ENCODE measurements around the gene MAD1L1. TPM values are rescaled to one million over a fixed set of nuclear protein-coding genes. Genes with fewer than 3 reads are reported as not detected.
"Not testable (repeated sequence)": the region's sequence is repeated elsewhere in the genome, so short reads cannot be mapped to it uniquely, and the experiment has no call there.

MAD1L1 gene
- total RNA-seq, 1 donor from 2014 or later: 112 TPM

- intact Hi-C loops (cut with micrococcal nuclease): no loop called here
These were observed 153.8 kb downstream of the MAD1L1 start for GRCh38 chr7:2078899-2079298.

DNA sequence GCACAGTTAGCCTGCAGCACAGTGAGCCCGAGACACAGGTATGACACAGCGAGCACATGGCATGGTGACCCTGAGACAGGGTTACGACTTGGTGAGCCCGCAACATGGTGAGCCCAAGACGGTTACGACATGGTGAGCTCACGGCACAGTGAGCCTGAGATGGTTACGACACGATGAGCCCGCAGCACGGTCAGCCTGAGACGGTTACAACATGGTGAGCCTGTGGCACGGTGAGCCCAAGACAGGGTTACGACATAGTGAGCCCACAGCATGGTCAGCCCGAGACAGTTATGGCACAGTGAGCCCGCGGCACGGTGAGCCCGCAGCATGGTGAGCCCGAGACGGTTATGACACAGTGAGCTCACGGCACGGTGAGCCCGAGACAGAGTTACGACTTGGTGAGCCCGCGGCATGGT lies 156.1 kb downstream of the MAD1L1 start:
- intact Hi-C loops (cut with micrococcal nuclease): no loop called here

- intact Hi-C loops (cut with micrococcal nuclease): no loop called here
These were observed 156.9 kb downstream of the MAD1L1 start for GRCh38 chr7:2075811-2076210.

DNA sequence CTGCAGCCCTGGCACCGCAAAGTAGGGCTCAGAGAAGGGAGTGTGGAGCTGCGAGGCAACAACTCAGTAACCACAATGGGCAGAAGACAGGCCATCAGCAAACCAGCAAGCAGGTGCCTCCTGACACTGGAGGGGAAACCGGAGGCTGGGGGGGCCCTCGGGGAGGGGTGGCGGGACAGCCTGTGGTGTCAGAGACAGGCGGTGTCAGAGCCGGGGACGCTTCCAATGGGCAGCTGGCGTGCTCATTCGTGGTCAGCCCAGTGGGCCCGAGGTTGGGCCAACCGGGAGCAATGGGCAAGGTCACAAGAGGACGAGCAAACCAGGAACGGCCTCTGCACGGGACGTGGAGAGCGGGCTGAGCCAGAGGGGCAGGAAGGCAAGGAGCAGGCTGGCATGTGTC lies 158.1 kb downstream of the MAD1L1 start:
- intact Hi-C loops (cut with micrococcal nuclease): no loop called here

- intact Hi-C loops (cut with micrococcal nuclease): no loop called here
These were observed 159.9 kb downstream of the MAD1L1 start for GRCh38 chr7:2072798-2073197.

DNA sequence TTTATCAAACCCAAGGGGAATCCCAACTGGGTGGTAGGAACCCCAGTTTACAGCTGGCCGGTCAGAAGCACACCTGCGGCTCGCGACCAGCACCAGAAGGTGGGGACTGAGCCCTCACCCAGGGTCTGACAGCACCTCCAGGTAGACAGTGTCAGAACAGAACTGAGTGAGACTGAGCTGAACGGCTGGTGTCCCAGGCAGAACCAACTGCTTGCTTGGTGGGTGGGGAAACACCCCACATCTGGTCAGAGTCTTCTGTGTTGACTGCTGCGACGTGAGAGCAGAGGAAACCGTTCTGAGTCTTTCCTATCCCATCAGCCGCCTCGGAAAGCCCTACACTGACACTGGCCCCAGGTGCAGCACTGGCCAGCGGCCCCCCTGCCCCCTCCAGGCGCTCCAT lies 160.7 kb downstream of the MAD1L1 start:
- intact Hi-C loops (cut with micrococcal nuclease): no loop called here

- intact Hi-C loops (cut with micrococcal nuclease): no loop called here
These were observed 161.5 kb downstream of the MAD1L1 start for GRCh38 chr7:2071133-2071832.

GRCh38 chr7:2070151-2070763 lies 162.5 kb downstream of the MAD1L1 start:
- intact Hi-C loops (cut with micrococcal nuclease): no loop called here

- intact Hi-C loops (cut with micrococcal nuclease): no loop called here
These were observed 163.3 kb downstream of the MAD1L1 start for GRCh38 chr7:2069472-2069860.

DNA sequence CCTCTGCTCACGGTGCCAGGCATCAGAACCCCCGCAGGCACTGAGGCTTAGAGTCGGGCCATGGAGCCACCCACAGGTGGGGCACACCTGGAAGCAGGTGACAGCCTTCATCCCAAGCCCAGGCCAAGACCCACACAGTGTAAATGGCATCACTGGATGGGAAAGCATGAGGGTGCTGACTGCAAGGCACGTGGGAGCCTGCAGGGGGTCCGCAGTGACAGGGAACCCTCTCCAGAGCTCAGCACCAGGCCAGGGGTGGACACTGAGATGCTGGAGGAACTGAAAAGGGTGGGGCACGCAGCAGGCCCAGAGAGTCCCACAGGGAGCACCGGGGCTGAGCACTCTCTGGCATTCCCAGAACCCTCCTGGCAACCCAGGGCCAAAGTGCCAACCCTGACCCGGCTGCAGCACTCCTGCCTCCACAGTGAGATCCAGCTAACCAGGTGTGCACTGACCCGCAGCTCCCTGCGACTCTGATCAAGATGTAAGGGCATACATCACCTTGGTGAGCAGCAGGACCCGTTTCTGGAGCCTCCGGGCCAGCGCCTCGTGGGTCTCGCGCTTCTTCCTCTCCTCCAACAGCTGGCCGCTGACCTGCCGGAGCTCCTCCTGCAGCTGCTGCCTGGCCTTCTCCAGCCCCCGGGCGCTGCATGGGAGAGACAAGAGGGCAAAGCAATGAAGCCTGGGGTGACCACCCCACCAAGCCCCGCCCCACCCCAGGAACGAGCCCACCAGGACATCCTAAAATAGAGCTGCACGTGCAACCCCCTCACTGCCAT lies 163.9 kb downstream of the MAD1L1 start:
- intact Hi-C loops (cut with micrococcal nuclease): no loop called here

DNA sequence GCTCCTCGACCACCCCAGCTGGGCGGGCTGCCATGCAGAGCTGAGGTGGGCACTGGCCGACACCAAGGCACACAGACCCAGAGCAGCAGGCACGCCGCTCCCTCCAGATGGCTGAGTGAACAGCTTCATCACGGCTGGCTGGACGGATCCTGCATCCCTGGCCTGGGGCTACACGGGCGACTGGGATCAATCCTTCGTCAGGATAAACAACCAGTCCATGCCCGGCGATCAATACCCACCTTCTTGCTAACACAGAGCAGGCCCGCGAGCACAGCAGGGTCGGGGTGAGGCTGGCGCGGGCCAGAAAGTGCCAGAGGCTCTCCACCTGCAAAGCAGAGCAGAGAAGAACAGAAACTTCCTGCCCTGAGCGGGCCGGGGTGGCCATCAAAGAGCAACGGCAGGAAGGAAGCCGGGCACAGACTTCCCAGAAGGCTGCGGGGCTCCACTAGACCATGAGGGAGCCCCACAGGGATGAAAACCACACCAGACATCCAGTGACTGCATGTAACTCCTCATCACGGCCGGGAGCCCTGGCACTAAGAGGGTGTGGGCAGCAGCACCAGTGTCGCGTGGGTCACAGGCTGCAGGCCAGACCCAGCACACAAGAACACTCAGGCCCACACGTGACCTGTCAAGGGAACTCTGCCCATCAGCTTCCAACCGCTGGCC lies 166.4 kb downstream of the MAD1L1 start:
- intact Hi-C loops (cut with micrococcal nuclease): no loop called here

DNA sequence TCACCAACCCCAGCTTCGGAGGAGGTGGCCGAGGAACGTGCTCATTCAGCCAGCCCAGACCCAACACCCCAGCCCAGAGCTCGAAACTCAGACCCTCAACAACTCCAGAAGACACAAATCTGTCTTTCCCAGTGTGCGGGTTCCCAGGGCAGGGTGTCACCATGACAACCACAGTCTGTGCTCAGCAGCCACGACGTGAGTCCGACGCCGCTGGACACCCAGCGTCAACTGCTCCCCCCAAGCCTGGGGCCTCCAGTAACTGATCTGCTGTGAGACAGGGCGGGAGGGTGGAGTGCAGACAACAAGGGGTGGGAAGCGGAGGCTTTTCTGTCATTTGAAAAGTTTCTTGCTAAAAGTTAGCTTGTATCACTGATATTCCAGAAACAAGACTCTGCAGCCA lies 167.2 kb downstream of the MAD1L1 start:
- intact Hi-C loops (cut with micrococcal nuclease): no loop called here

GRCh38 chr7:2063563-2064260 lies 169.0 kb downstream of the MAD1L1 start:
- intact Hi-C loops (cut with micrococcal nuclease): no loop called here

DNA sequence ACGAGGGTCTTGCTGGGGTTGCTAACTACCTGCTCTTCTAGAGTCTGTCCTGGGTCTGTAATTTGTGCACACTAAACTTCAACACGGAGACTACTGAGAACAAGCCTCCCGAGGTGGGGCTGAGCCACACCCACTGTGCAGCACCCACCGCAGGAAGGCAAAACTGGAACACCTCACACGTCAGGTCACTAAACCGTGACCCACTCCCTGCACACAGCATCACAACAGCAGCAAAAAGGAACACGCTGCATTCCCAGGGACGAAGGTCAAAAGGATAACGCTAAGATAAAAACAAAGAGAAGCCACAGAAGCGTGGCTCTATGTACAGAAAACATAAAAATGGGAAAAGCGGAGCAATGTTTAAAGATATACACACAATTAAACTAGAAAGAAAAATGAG lies 170.1 kb downstream of the MAD1L1 start:
- intact Hi-C loops (cut with micrococcal nuclease): no loop called here

DNA sequence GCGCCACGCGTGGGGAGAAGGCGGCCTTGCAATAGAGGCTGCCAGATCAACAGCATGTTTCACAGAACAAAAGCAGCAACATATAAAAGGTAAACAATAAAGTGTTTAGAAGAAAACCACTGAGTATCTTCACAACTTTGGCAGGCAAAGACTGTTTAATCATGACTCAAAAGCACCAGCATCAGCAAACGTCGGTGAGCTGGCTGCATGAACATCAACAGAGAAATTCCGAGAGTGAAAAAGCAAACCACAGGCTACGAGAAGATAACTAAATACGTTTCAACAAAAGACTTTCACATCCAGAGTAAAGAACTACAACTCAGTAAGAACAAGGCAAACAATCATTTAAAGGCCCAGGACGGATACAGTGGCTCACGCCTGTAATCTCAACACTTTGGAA lies 172.0 kb downstream of the MAD1L1 start:
- intact Hi-C loops (cut with micrococcal nuclease): no loop called here

- intact Hi-C loops (cut with micrococcal nuclease): no loop called here
These were observed 172.6 kb downstream of the MAD1L1 start for GRCh38 chr7:2059964-2060700.

DNA sequence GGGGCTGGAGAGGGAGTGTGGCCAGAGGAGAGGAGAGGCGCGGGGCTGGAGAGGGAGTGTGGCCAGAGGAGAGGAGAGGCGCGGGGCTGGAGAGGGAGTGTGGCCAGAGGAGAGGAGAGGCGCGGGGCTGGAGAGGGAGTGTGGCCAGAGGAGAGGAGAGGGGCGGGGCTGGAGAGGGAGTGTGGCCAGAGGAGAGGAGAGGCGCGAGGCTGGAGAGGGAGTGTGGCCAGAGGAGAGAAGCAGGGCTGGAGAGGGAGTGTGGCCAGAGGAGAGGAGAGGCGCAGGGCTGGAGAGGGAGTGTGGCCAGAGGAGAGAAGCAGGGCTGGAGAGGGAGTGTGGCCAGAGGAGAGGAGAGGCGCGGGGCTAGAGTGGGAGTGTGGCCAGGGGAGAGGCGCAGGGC lies 174.5 kb downstream of the MAD1L1 start:
- intact Hi-C loops (cut with micrococcal nuclease): not testable (repeated sequence)

DNA sequence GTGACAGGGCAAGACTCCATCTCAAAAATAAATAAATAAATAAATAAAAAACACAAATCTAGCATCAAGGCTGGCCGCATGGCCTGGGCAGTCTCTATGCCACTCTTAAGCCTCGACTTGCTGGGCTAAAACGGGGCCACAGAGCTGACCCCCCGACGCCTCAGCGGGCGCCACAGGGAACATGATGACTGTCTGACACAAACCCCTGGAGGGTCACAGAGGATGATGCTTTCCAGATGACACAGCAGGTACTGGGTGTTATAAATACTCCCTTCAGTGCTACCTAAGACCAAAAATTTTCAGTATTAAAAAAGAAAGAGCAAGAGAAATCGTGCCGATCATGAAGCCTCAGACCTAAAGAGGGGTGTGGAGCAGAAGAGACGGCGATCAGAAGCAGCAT lies 176.8 kb downstream of the MAD1L1 start:
- intact Hi-C loops (cut with micrococcal nuclease): no loop called here

DNA sequence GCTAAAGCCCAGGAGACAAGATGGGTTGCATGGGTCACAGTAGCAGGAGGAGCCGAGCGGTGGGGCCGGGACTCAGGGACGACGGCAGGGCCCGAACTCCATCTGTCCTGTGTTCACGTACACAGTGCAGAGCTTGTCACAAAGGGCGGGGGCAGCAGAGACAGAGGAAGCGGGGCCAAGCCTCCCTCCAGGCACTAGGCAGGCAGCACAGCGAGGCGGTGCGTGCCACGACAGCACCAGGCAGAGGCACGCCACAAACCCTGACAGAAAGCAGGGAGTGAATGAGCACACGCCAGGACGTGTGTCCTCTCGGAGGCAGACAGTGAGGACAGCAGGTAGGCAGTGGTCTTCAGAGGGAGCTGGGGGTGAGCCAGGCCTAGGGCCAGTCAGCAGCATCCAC lies 177.8 kb downstream of the MAD1L1 start:
- intact Hi-C loops (cut with micrococcal nuclease): no loop called here

DNA sequence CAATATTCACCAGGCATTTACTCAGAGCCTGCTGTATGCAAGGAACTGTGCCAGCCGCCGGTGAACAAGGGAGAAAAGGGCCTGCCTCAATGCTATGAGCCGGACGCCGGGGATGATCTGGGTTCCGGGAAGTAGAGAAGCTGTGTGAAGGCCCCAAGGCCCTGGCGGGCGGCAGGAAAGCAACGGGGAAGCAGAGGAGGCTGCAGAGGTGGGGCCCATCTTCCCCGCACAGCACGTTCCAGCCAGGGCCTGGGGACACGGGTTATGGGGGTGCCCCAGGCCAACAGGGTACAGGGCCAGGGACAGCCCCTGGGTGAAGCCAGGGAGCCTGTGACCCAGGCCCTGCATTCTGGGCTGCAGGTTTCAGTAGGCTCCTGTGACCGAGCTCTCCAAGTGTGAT lies 179.3 kb downstream of the MAD1L1 start:
- intact Hi-C loops (cut with micrococcal nuclease): no loop called here

- intact Hi-C loops (cut with micrococcal nuclease): no loop called here
These were observed 180.1 kb downstream of the MAD1L1 start for GRCh38 chr7:2052657-2053048.

Measured in T-helper 1 cell treated with Interleukin-12 subunit alpha and Interleukin-12 subunit beta and Interleukin-4 antibody, amounts not matched to agents 30 ng/mL and 1 ng/mL, for 36 hours (primary cell).